Inferior parietal cortex (tissue), 1 donor: ENCODE data around the gene UTP14A.

Experiments used
- DNase-seq: peaks from one replicate; pipeline ENCODE4 v3.0.0-alpha.2; 2016; ENCODE audit errors: extremely low spot score

The UTP14A gene

DNA sequence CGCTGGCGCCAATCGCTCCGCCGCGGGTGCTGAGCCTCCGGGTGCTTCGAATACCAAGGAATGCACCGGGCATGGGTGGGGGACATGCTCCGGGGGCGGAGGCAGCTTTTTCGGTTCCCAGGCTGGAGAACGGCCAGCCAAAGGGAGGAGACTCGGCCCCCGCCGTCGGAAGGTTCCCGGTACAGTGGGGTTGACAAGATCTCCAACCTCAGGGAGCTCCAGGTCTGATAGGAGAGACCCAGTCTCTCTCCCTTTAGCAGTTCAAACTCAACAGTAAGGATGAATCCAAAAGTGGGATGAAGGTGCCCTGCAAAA, 47.3 kb downstream of the UTP14A start:
- no peak for DNase-seq

DNA sequence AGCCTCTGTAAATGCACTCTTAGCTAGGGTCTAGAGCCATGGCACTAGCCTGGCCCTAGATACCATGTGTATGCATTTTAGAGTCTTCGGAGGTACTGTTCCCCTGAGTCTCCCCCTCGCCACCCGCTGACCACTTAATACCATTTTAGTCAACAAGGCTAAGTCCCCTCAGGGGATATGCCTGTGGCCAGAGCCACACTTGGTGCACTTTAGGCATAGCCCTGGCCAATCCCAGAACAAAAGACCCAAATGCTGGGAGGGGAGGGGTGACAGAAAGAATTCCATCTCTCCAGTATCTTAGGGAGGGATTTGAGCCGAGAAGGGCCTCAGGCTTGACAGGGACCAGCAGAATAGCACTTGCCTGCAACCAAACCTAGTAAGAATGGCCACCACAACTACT, 47.9 kb downstream of the UTP14A start:
- DNase-seq: no peak

- DNase-seq: no peak
These were observed 48.8 kb downstream of the UTP14A start for GRCh38 chrX:129954804-129955203.

DNA sequence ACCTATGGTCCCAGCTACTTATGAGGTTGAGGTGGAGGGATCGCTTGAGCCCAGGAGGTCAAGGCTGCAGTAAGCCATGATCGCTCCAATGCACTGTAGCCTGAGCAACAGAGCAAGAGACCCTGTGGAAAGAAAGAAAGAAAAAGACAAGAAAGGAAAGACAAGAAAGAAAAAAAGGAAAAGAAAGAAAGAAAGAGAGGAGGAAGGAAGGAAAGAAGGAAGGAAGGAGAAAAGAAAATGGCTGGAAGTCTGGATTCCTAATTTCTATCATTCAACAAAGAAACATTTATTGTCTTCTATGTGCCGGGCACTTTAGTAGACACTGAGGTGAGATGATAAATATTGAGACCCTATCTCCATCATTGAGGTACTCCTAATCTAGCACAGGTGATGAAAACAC, 49.7 kb downstream of the UTP14A start:
- no peak for DNase-seq

GRCh38 chrX:129956145-129956544, 50.2 kb downstream of the UTP14A start:
- no peak for DNase-seq

DNA sequence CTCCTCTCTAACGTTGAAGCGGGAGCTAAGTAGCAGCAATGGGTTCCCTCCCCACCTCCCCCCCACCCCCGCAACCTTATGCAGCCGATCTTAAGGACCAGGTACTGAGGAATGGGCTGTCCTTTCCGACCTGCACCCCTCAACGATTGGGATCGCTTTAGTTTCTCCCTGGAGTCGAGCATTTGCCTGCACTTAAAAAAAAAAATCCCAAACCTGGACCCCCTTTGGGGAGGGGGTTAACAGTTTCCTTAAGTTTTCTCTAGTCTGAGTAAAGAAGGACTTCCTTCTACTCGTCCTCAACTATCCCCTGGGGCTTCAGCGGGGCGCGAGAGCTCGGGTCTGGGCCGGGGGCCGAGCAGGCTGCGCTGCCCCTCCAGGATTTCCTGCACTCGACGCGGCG, 50.8 kb downstream of the UTP14A start:
- no peak for DNase-seq

GRCh38 chrX:129957241-129958082, 51.5 kb downstream of the UTP14A start:
- DNase-seq: peak; percentile 21

GRCh38 chrX:129958083-129958465, 52.1 kb downstream of the UTP14A start:
- DNase-seq: no peak

- no peak for DNase-seq
These were observed 53.0 kb downstream of the UTP14A start for GRCh38 chrX:129958814-129959492.

- no peak for DNase-seq
These were observed 53.5 kb downstream of the UTP14A start for GRCh38 chrX:129959493-129959832.

GRCh38 chrX:129961180-129962083, 55.5 kb downstream of the UTP14A start:
- no peak for DNase-seq

GRCh38 chrX:129963729-129964128, 57.8 kb downstream of the UTP14A start:
- DNase-seq: no peak

DNA sequence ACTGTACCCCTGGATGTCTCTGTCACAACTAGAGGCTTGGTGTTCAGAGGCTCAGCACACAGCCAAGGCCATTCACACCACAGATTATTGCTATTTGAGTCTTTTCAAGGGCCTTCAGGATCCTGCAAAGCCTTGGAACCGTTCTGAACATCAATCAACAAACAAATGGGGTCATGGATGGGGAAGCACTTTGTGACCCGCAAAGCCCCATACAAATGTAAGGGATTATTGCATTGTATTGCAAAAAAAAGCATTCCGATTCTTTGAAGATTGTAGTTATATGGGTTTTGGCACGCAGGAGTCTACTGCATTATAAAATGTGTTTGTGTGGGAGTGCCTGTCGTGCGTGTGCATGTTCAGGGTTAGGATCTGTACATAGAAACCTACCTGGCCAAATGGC, 59.2 kb downstream of the UTP14A start:
- no peak for DNase-seq

- no peak for DNase-seq
These were observed 63.0 kb downstream of the UTP14A start for GRCh38 chrX:129968968-129969367.

DNA sequence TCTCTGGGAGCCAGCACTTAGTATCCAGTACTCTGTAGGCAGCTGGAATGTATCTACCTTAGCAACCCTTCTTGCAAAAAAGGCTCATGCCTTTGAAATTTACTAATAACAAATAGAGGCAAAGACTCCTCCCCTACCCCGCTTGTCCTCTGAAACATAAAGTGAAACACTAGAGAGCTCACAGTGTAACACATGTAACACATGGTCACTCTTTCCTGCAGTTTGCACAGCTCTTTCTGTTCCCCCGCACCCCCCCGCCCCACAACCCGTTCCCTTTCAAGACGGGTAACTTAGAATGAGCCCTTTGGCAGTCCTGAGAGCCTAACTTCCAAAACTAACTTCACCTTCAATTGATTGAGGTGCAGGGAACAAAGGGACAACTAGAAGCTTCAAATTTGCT, 70.5 kb downstream of the UTP14A start:
- DNase-seq: no peak
